ENCODE results near the gene CYB561D2. TPM values are rescaled to one million over a fixed set of nuclear protein-coding genes. Genes with fewer than 3 reads are reported as not detected.

Gene CYB561D2
- total RNA-seq, 2 experiments from 2014 or later: 17.8 to 20.1 TPM

DNA sequence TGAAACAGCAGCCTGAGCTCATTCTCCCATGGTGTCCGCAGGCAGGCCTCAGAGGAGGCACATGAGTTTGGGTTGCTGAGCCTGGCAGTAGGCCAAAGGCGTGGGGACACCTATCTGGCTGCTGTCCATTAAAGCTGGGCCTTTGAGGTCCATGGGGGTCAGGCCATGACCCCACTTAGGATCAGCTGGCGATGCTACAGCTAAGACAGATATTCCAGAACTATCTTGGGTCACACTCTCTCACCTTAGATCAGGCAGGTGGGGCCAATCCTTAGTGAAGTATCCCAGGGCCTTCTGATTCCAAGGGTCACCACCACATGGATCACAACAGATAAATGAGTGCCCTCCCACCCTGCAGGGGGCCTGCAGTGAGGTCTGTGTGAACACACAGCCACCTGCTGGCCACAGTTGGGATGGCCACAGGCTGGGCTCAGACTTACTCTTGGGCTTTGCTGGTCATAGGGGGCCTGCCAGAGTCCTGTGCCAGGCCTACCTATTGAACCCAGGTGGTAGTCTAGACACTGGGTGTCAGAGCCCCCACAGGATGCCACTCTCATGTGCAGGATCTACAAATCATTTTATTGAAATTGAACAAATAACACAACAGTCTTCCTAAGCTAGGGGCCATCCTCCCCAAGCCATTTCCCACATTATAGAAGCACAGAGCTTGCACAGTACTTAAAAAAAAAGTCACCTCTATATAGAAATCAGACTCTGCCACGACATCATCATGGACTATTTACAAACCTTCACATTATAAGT is 26.1 kb upstream of the CYB561D2 start:
- peak; percentile 70 for DNase-seq
- CTCF ChIA-PET: interaction anchor here (0.6 to 4.9 kb wide), 21 partner anchors 11 to 204 kb away, joined by 3 to 30 read pairs (median 5); partner anchors contain the start of genes CYB561D2, HYAL1, HYAL3 and IFRD2
- H3K9me3 Mint-ChIP-seq: no peaks in the 10 kb centered on the region

DNA sequence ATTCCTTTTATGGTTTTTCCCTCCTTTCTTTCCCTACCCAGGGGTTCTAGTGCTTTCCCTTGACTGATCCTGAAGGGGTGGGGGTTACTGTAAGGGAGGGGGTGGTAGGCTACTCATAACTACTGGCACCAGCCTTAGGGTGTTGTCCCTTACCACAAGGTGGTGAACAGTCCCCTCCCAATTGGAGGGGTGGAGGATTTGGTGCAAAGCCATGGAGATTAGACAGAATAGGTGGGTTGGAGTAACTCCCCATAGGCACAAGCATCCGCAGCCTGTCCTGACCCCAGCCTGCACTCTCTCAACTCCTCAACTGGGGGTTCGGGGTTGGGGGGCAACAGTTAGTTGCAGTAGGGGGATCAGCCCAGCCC is 25.6 kb upstream of the CYB561D2 start:
- intact Hi-C loops (cut with micrococcal nuclease): no loop called here
- no peak overlapping the region for H3K4me3 Mint-ChIP-seq
- no peak for DNase-seq
- CTCF ChIA-PET: interaction anchor here (0.6 to 4.9 kb wide), 10 partner anchors 10 to 83 kb away, joined by 3 to 30 read pairs (median 12); partner anchors contain the start of genes CYB561D2, HYAL3, IFRD2 and LSMEM2
- no peaks in the 10 kb centered on the region for H3K9me3 Mint-ChIP-seq
- H3K27me3 Mint-ChIP-seq: no peaks in the 10 kb centered on the region
- no peak overlapping the region for H3K27ac Mint-ChIP-seq
- peaks cover 27% of the 10 kb centered on the region for H3K4me1 Mint-ChIP-seq (ENCODE audit: low read depth)
- POLR2A ChIA-PET: interaction anchor here (1.6 to 1.8 kb wide), 2 partner anchors 12 to 26 kb away, joined by 5 to 10 read pairs; partner anchors contain the start of genes HYAL3 and NAA80
- H3K36me3 Mint-ChIP-seq: peaks cover 2% of the 10 kb centered on the region

More for the DNA sequence above, 26.1 kb upstream of the CYB561D2 start:
- Mint-ChIP-seq H3K4me1 (ENCODE audit: low read depth) (peaks cover 32% of the 10 kb centered on the region), H3K27ac (no peak overlapping the region), H3K36me3 (peaks cover 2% of the 10 kb centered on the region), H3K4me3 (no peak overlapping the region), H3K27me3 (no peaks in the 10 kb centered on the region)
- intact Hi-C loops (cut with micrococcal nuclease): loop anchor here (1.0 kb wide), 1 partner anchor 50 kb away; no protein-coding TSS in a partner anchor
- POLR2A ChIA-PET: interaction anchor here (0.6 to 1.8 kb wide), 4 partner anchors 10 to 26 kb away, joined by 3 to 10 read pairs (median 4); partner anchors contain the start of genes HYAL3 and NAA80

- intact Hi-C loops (cut with micrococcal nuclease): no loop called here
Measured at GRCh38 chr3:50325497-50326181, 25.0 kb upstream of the CYB561D2 start.

GRCh38 chr3:50326182-50326541 is 24.5 kb upstream of the CYB561D2 start:
- no peaks in the 10 kb centered on the region for H3K27me3 Mint-ChIP-seq
- H3K9me3 Mint-ChIP-seq: no peaks in the 10 kb centered on the region
- peaks cover 11% of the 10 kb centered on the region for H3K36me3 Mint-ChIP-seq
- H3K4me3 Mint-ChIP-seq: peak overlapping the region; percentile 16
- ChIA-PET CTCF (interaction anchor here (0.8 to 4.9 kb wide), 5 partner anchors 9 to 34 kb away, joined by 3 to 30 read pairs (median 6); partner anchors contain the start of genes HYAL3, IFRD2, NAA80 and RASSF1), POLR2A (no interaction called here)
- DNase-seq: no peak
- intact Hi-C loops (cut with micrococcal nuclease): no loop called here
- H3K4me1 Mint-ChIP-seq (ENCODE audit: low read depth): peaks cover 23% of the 10 kb centered on the region
- no peak overlapping the region for H3K27ac Mint-ChIP-seq

More at GRCh38 chr3:50325497-50326181, 25.0 kb upstream of the CYB561D2 start:
- H3K4me3 Mint-ChIP-seq: no peak overlapping the region
- H3K9me3 Mint-ChIP-seq: no peaks in the 10 kb centered on the region
- no peaks in the 10 kb centered on the region for H3K27me3 Mint-ChIP-seq
- no peak for DNase-seq
- H3K36me3 Mint-ChIP-seq: peaks cover 5% of the 10 kb centered on the region
- H3K27ac Mint-ChIP-seq: no peak overlapping the region
- CTCF ChIA-PET: interaction anchor here (0.8 to 4.9 kb wide), 7 partner anchors 9 to 33 kb away, joined by 3 to 30 read pairs (median 8); partner anchors contain the start of genes HYAL3, IFRD2, NAA80 and RASSF1
- H3K4me1 Mint-ChIP-seq (ENCODE audit: low read depth): peaks cover 23% of the 10 kb centered on the region
- POLR2A ChIA-PET: no interaction called here

GRCh38 chr3:50327129-50327528 is 23.5 kb upstream of the CYB561D2 start:
- peaks cover 14% of the 10 kb centered on the region for H3K36me3 Mint-ChIP-seq
- no peaks in the 10 kb centered on the region for H3K27me3 Mint-ChIP-seq
- DNase-seq: no peak
- H3K4me3 Mint-ChIP-seq: peak overlapping the region; percentile 89
- H3K27ac Mint-ChIP-seq: no peak overlapping the region
- no peaks in the 10 kb centered on the region for H3K9me3 Mint-ChIP-seq
- intact Hi-C loops (cut with micrococcal nuclease): no loop called here
- ChIA-PET CTCF (interaction anchor here (1.0 to 4.9 kb wide), 3 partner anchors 29 to 81 kb away, joined by 3 to 30 read pairs (median 10); partner anchors contain the start of genes HYAL3, LSMEM2 and NAA80), POLR2A (interaction anchor here (1.0 to 2.6 kb wide), 5 partner anchors 9 to 35 kb away, joined by 3 to 36 read pairs (median 8); partner anchors contain the start of genes CYB561D2, IFRD2, NPRL2 and RASSF1)
- peaks cover 23% of the 10 kb centered on the region for H3K4me1 Mint-ChIP-seq (ENCODE audit: low read depth)

- peak; percentile 98 for DNase-seq
- Mint-ChIP-seq H3K4me3 (peak within 1 kb of the TSS; percentile 89), H3K36me3 (peaks cover 18% of the 10 kb centered on the region), H3K9me3 (no peaks in the 10 kb centered on the region), H3K27me3 (no peaks in the 10 kb centered on the region), H3K4me1 (ENCODE audit: low read depth) (peaks cover 23% of the 10 kb centered on the region), H3K27ac (peak within 1 kb of the TSS; percentile 64)
- ChIA-PET CTCF (interaction anchor here (0.6 to 4.9 kb wide), 8 partner anchors 9 to 102 kb away, joined by 3 to 30 read pairs (median 4); partner anchors contain the start of genes HYAL3, LSMEM2 and NAA80), POLR2A (interaction anchor here (1.0 to 2.6 kb wide), 7 partner anchors 9 to 36 kb away, joined by 3 to 36 read pairs (median 7); partner anchors contain the start of genes CYB561D2, HYAL3, IFRD2 and NAA80)
- intact Hi-C loops (cut with micrococcal nuclease): loop anchor here (1.0 to 2.0 kb wide), 3 partner anchors 9 to 36 kb away; partner anchors contain the start of genes HYAL3, IFRD2 and NAA80
Measured at GRCh38 chr3:50327943-50328691, 22.5 kb upstream of the CYB561D2 start, which contains the start of gene TUSC2. Gene TUSC2, minus strand, starts transcription at chr3:50328223. Its CDS starts 124 bp downstream, at chr3:50328099.

DNA sequence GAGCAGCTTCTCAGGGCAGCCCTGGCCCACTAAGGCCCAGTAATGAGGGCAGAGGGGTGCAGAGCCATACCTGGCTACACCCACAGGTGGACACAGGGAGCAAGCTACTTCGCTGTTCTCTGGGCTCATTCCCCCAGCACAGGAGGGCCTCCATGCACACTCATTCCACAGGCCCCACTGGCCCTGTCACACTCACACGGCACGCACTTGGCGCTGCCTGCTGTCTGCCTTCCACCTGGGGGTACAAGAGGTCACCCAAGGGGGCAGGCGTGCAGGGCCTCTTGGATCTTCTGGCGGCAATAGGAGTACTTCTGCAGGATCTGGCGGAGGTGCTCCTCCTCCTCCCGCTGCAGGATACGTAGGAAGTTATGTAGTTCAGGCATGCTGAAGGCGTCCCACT is 20.3 kb upstream of the CYB561D2 start:
- DNase-seq: no peak
- POLR2A ChIA-PET: interaction anchor here (0.7 kb wide), 1 partner anchor 84 kb away, joined by 3 read pairs; no protein-coding TSS in a partner anchor
- CTCF ChIA-PET: no interaction called here
- no peaks in the 10 kb centered on the region for H3K9me3 Mint-ChIP-seq
- intact Hi-C loops (cut with micrococcal nuclease): no loop called here
- H3K4me3 Mint-ChIP-seq: no peak overlapping the region
- peaks cover 42% of the 10 kb centered on the region for H3K4me1 Mint-ChIP-seq (ENCODE audit: low read depth)
- no peak overlapping the region for H3K27ac Mint-ChIP-seq
- H3K36me3 Mint-ChIP-seq: peaks cover 29% of the 10 kb centered on the region
- no peaks in the 10 kb centered on the region for H3K27me3 Mint-ChIP-seq

- no peak overlapping the region for H3K27ac Mint-ChIP-seq
- peaks cover 35% of the 10 kb centered on the region for H3K36me3 Mint-ChIP-seq
- ChIA-PET POLR2A (no interaction called here), CTCF (interaction anchor here (0.6 to 1.6 kb wide), 3 partner anchors 10 to 67 kb away, joined by 3 to 6 read pairs (median 4); no protein-coding TSS in a partner anchor)
- DNase-seq: no peak
- no peaks in the 10 kb centered on the region for H3K9me3 Mint-ChIP-seq
- intact Hi-C loops (cut with micrococcal nuclease): no loop called here
- H3K4me3 Mint-ChIP-seq: no peak overlapping the region
- H3K27me3 Mint-ChIP-seq: no peaks in the 10 kb centered on the region
- peaks cover 50% of the 10 kb centered on the region for H3K4me1 Mint-ChIP-seq (ENCODE audit: low read depth)
Measured at GRCh38 chr3:50331364-50331907, 19.2 kb upstream of the CYB561D2 start.

GRCh38 chr3:50333744-50334328 is 16.8 kb upstream of the CYB561D2 start:
- H3K36me3 Mint-ChIP-seq: peaks cover 49% of the 10 kb centered on the region
- no peaks in the 10 kb centered on the region for H3K27me3 Mint-ChIP-seq
- DNase-seq: no peak
- peaks cover 40% of the 10 kb centered on the region for H3K4me1 Mint-ChIP-seq (ENCODE audit: low read depth)
- intact Hi-C loops (cut with micrococcal nuclease): no loop called here
- ChIA-PET CTCF (interaction anchor here (0.7 to 2.4 kb wide), 4 partner anchors 10 to 19 kb away, joined by 3 to 16 read pairs (median 4); no protein-coding TSS in a partner anchor), POLR2A (interaction anchor here (1.1 to 1.2 kb wide), 2 partner anchors 10 to 12 kb away, joined by 3 read pairs; no protein-coding TSS in a partner anchor)
- H3K4me3 Mint-ChIP-seq: peak overlapping the region; percentile 52
- peak overlapping the region; percentile 81 for H3K27ac Mint-ChIP-seq
- H3K9me3 Mint-ChIP-seq: no peaks in the 10 kb centered on the region

GRCh38 chr3:50334339-50335075 is 16.2 kb upstream of the CYB561D2 start:
- H3K4me3 Mint-ChIP-seq: peak overlapping the region; percentile 52
- CTCF ChIA-PET: interaction anchor here (0.9 to 2.4 kb wide), 3 partner anchors 10 to 15 kb away, joined by 3 to 16 read pairs (median 4); no protein-coding TSS in a partner anchor
- intact Hi-C loops (cut with micrococcal nuclease): no loop called here
- no peaks in the 10 kb centered on the region for H3K27me3 Mint-ChIP-seq
- H3K36me3 Mint-ChIP-seq: peaks cover 54% of the 10 kb centered on the region
- peak overlapping the region; percentile 81 for H3K27ac Mint-ChIP-seq
- H3K4me1 Mint-ChIP-seq (ENCODE audit: low read depth): peaks cover 45% of the 10 kb centered on the region
- H3K9me3 Mint-ChIP-seq: no peaks in the 10 kb centered on the region
- POLR2A ChIA-PET: interaction anchor here (0.5 to 1.2 kb wide), 2 partner anchors 10 to 1884 kb away, joined by 3 read pairs; no protein-coding TSS in a partner anchor
- no peak for DNase-seq

All from activated CD4-positive, alpha-beta memory T cell treated with anti-CD3 and anti-CD28 coated beads for 36 hours (primary cell).